HEK293 (cell line): ENCODE data around the gene GJA9.

Experiments
- CTCF ChIA-PET: fragments of 350-600 bp; formaldehyde crosslinking; extraction: SDS; loops from one replicate; lab custom pipeline; 2021; ENCODE audit warnings: antibody characterized with exemption; lab: Yijun Ruan, JAX
- POLR2A ChIA-PET: fragments of 300-600 bp; formaldehyde crosslinking; extraction: SDS; loops from one replicate; lab custom pipeline; 2020; ENCODE audit warnings: antibody characterized with exemption, inconsistent platforms; lab: Yijun Ruan, JAX
- H3K27ac ChIP-seq: fragments of 200-500 bp; sonication (Bioruptor generic); 2 replicates; pipeline ENCODE4 v1.5.1; 2014; ENCODE audit warnings: low read depth, low read length, control low read depth, inconsistent platforms; ENCODE audit errors: extremely low read depth
- H3K36me3 ChIP-seq, 2 experiments: fragments of 200-500 bp in 1 of 2; sonication (Bioruptor generic) in 1 of 2; 1 replicate in 1 of 2; 2 replicates in 1 of 2; pipeline ENCODE4 v1.5.1; 2014 to 2017; ENCODE audit warnings: inconsistent platforms in 2 of 2, low read length in 2 of 2; ENCODE audit not compliant: control insufficient read depth in 2 of 2, insufficient read depth in 1 of 2
- H3K4me1 ChIP-seq: fragments of 200-500 bp; sonication (Bioruptor generic); 2 replicates; pipeline ENCODE4 v1.5.1; 2014; ENCODE audit warnings: mild to moderate bottlenecking, low read length, inconsistent platforms; ENCODE audit not compliant: control insufficient read depth, insufficient read depth
- H3K4me3 ChIP-seq: 2 replicates; pipeline ENCODE4 v1.5.1; 2011; ENCODE audit warnings: low read depth, mild to moderate bottlenecking, control low read depth, low read length, moderate library complexity
- H3K9me3 ChIP-seq: fragments of 200-500 bp; sonication (Bioruptor generic); 2 replicates; pipeline ENCODE4 v1.5.1; 2014; ENCODE audit warnings: low read depth, low read length, inconsistent platforms; ENCODE audit not compliant: control insufficient read depth, insufficient read depth
- HOXA7 ChIP-seq: sonication (generic); formaldehyde crosslinking; IDR thresholded peaks from 2 replicates; pipeline ENCODE4 v1.8.1; 2022; ENCODE audit warnings: missing genetic modification reagents, borderline replicate concordance
- IKZF3 ChIP-seq: fragments of 450-650 bp; IDR thresholded peaks from 2 replicates; pipeline ENCODE4 v1.5.0; 2018; ENCODE audit warnings: missing biosample characterization, mild to moderate bottlenecking, missing genetic modification characterization, moderate library complexity
- KLF10 ChIP-seq: fragments of 450-650 bp; IDR thresholded peaks from 2 replicates; pipeline ENCODE4 v1.5.1; 2018; ENCODE audit warnings: missing biosample characterization, mild to moderate bottlenecking, missing genetic modification characterization
- ZBTB48 ChIP-seq: fragments of 450-650 bp; formaldehyde crosslinking; IDR thresholded peaks from 2 replicates; pipeline ENCODE4 v1.5.1; 2016; ENCODE audit warnings: missing biosample characterization, missing genetic modification characterization
- ZBTB49 ChIP-seq: fragments of 450-650 bp; formaldehyde crosslinking; IDR thresholded peaks from 2 replicates; pipeline ENCODE4 v1.5.1; 2016; ENCODE audit warnings: missing biosample characterization, missing genetic modification characterization, low read depth
- ZNF132 ChIP-seq: fragments of 450-650 bp; formaldehyde crosslinking; IDR thresholded peaks from 2 replicates; pipeline ENCODE4 v1.5.1; 2017; ENCODE audit warnings: missing biosample characterization, missing genetic modification characterization, borderline replicate concordance
- ZNF155 ChIP-seq: fragments of 450-650 bp; formaldehyde crosslinking; IDR thresholded peaks from 2 replicates; pipeline ENCODE4 v1.5.1; 2016; ENCODE audit warnings: missing biosample characterization, missing genetic modification characterization
- ZNF184 ChIP-seq: fragments of 450-650 bp; IDR thresholded peaks from 2 replicates; pipeline ENCODE4 v1.5.1; 2018; ENCODE audit warnings: missing biosample characterization, mild to moderate bottlenecking, missing genetic modification characterization
- ZNF202 ChIP-seq: fragments of 450-650 bp; formaldehyde crosslinking; IDR thresholded peaks from 2 replicates; pipeline ENCODE4 v1.5.1; 2016; ENCODE audit warnings: missing biosample characterization, missing genetic modification characterization, borderline replicate concordance
- ZNF23 ChIP-seq: fragments of 450-650 bp; formaldehyde crosslinking; IDR thresholded peaks from 2 replicates; pipeline ENCODE4 v1.5.1; 2016; ENCODE audit warnings: missing biosample characterization, missing genetic modification characterization, borderline replicate concordance
- ZNF239 ChIP-seq: fragments of 450-650 bp; formaldehyde crosslinking; IDR thresholded peaks from 2 replicates; pipeline ENCODE4 v1.5.1; 2016; ENCODE audit warnings: missing biosample characterization, missing genetic modification characterization
- ZNF280D ChIP-seq: fragments of 450-650 bp; formaldehyde crosslinking; IDR thresholded peaks from 2 replicates; pipeline ENCODE4 v1.5.1; 2016; ENCODE audit warnings: missing biosample characterization, missing genetic modification characterization
- ZNF514 ChIP-seq: fragments of 450-650 bp; formaldehyde crosslinking; IDR thresholded peaks from 2 replicates; pipeline ENCODE4 v1.5.1; 2016; ENCODE audit warnings: missing biosample characterization, missing genetic modification characterization
- ZNF521 ChIP-seq: fragments of 450-650 bp; formaldehyde crosslinking; IDR thresholded peaks from 2 replicates; pipeline ENCODE4 v1.5.1; 2017; ENCODE audit warnings: missing biosample characterization, mild to moderate bottlenecking, missing genetic modification characterization
- ZNF530 ChIP-seq: fragments of 450-650 bp; formaldehyde crosslinking; IDR thresholded peaks from 2 replicates; pipeline ENCODE4 v1.5.1; 2016; ENCODE audit warnings: low read depth, missing biosample characterization, missing genetic modification characterization
- ZNF596 ChIP-seq: fragments of 450-650 bp; IDR thresholded peaks from 2 replicates; pipeline ENCODE4 v1.5.0; 2018; ENCODE audit warnings: missing biosample characterization, mild to moderate bottlenecking, missing genetic modification characterization, moderate library complexity
- ZNF610 ChIP-seq: fragments of 450-650 bp; formaldehyde crosslinking; IDR thresholded peaks from 2 replicates; pipeline ENCODE4 v1.5.1; 2016; ENCODE audit warnings: missing biosample characterization, missing genetic modification characterization, borderline replicate concordance
- ZNF626 ChIP-seq: fragments of 450-650 bp; sonication (Bioruptor Pico); formaldehyde crosslinking; IDR thresholded peaks from 2 replicates; pipeline ENCODE4 v1.5.1; 2018; ENCODE audit warnings: missing biosample characterization, missing genetic modification characterization, inconsistent platforms
- TF ChIP-seq, protein P1 (sequence below): fragments of 450-650 bp; formaldehyde crosslinking; IDR thresholded peaks from 2 replicates; pipeline ENCODE4 v1.5.1; 2017; ENCODE audit warnings: missing biosample characterization, missing genetic modification characterization

The GJA9 gene

DNA sequence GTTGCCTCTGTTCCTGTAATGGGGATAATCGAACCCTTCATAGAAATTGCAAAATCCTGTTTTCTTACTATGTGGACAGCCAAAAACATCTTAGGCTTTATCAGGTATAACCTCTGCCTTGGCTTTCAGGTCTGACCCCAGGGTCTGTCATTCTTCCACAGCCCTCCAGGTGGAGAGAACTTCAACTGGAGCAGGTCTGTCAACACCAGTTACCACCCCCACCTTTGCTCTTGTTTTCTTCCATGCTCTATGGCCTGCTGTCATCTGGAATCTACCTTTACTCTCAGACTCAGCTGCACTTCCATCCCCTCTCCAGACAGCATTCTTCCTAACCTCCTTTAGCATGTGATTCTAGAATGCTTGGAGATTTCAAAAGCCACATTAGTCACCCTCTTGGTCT lies 10.4 kb upstream of the GJA9 start:
- TF ChIP-seq ZNF610 (tag by site-specific recombination) (no peak), ZNF23 (tag by site-specific recombination) (no peak), ZNF184 (tag by site-specific recombination) (no peak), ZNF514 (no peak), ZNF132 (no peak), KLF10 (tag by site-specific recombination) (no peak)
- TF ChIP-seq, protein P1, sequence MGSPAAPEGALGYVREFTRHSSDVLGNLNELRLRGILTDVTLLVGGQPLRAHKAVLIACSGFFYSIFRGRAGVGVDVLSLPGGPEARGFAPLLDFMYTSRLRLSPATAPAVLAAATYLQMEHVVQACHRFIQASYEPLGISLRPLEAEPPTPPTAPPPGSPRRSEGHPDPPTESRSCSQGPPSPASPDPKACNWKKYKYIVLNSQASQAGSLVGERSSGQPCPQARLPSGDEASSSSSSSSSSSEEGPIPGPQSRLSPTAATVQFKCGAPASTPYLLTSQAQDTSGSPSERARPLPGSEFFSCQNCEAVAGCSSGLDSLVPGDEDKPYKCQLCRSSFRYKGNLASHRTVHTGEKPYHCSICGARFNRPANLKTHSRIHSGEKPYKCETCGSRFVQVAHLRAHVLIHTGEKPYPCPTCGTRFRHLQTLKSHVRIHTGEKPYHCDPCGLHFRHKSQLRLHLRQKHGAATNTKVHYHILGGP (tag by site-specific recombination) = no peak
- POLR2A ChIA-PET = no interaction called here
- Histone ChIP-seq H3K4me1 (no peaks in the 10 kb centered on the region), H3K36me3 (no peaks in the 10 kb centered on the region), H3K9me3 (no peaks in the 10 kb centered on the region), H3K4me3 (no peak overlapping the region), H3K27ac (no peak overlapping the region)
- CTCF ChIA-PET = interaction anchor here (0.5 to 2.0 kb wide), 3 partner anchors 92 to 465 kb away, joined by 3 to 7 read pairs (median 4); no protein-coding TSS in a partner anchor

DNA sequence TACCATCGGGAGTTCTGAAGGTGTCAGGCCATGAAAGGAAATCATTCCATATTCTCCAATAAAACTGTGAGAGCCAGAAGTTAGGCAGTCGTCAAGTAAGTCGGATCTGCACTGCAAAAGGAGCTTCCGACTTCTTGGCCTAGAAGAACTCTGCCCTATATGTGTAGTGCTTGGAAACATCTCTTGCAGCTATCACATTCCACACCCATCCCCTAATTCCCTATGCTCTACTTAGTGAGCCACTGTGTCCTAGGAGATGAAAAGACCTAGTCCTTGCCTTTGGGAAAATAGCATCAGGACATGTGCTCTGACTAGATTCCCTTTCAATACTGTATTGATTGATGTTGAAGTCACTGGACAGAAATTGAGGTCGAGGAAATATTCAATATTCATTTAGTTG lies 8.2 kb upstream of the GJA9 start:
- ChIA-PET POLR2A (interaction anchor here (0.8 kb wide), 1 partner anchor 14 kb away, joined by 3 read pairs; no protein-coding TSS in a partner anchor), CTCF (interaction anchor here (0.6 to 0.8 kb wide), 2 partner anchors 17 to 201 kb away, joined by 4 to 6 read pairs; no protein-coding TSS in a partner anchor)
- Histone ChIP-seq H3K36me3 (no peaks in the 10 kb centered on the region), H3K4me3 (no peak overlapping the region), H3K27ac (no peak overlapping the region), H3K9me3 (no peaks in the 10 kb centered on the region), H3K4me1 (no peaks in the 10 kb centered on the region)
- no peak for TF ChIP-seq ZNF280D (tag by site-specific recombination)
- TF ChIP-seq ZBTB48 (tag by site-specific recombination) = no peak
- no peak for TF ChIP-seq ZNF155 (tag by site-specific recombination)
- TF ChIP-seq ZNF521 (tag by site-specific recombination) = no peak
- TF ChIP-seq ZNF596 (tag by site-specific recombination) = no peak
- no peak for TF ChIP-seq IKZF3 (tag by site-specific recombination)
- no peak for TF ChIP-seq HOXA7 (CRISPR knock-in tag)
- no peak for TF ChIP-seq ZNF239 (tag by site-specific recombination)
- TF ChIP-seq ZNF626 (tag by site-specific recombination) = no peak
- TF ChIP-seq ZNF202 (tag by site-specific recombination) = no peak
- TF ChIP-seq ZBTB49 (tag by site-specific recombination) = no peak
- TF ChIP-seq ZNF530 (tag by site-specific recombination) = no peak
